Activated CD4-positive, alpha-beta T cell treated with anti-CD3 and anti-CD28 coated beads for 4 hours (primary cell): ENCODE measurements around the gene XPO6.
A peak's percentile ranks its signal among the peaks of the same experiment; 100 is the strongest.

ENCODE experiments used
- DNase-seq, 2 donors: peaks; one replicate each; pipeline ENCODE4 v3.0.0-alpha.2; 2020

XPO6 gene

GRCh38 chr16:28182183-28182582 is 29.6 kb downstream of the XPO6 start:
- DNase-seq, result peak; percentile 53 to 59

GRCh38 chr16:28181515-28181914 is 30.2 kb downstream of the XPO6 start:
- DNase-seq, result no peak

GRCh38 chr16:28180655-28181460 is 30.9 kb downstream of the XPO6 start:
- no peak for DNase-seq

- DNase-seq, result peak in 1 of 2 donors; percentile 26
Measured at GRCh38 chr16:28179354-28179753, 32.4 kb downstream of the XPO6 start.

- DNase-seq, result no peak
Measured at GRCh38 chr16:28175715-28176114, 36.0 kb downstream of the XPO6 start.

- no peak for DNase-seq
Measured at GRCh38 chr16:28172336-28172735, 39.4 kb downstream of the XPO6 start.

- no peak for DNase-seq
Measured at GRCh38 chr16:28171816-28172215, 39.9 kb downstream of the XPO6 start.

- peak; percentile 57 to 58 for DNase-seq
Measured at GRCh38 chr16:28168991-28169554, 42.7 kb downstream of the XPO6 start.

- DNase-seq, result no peak
Measured at GRCh38 chr16:28167730-28168129, 44.0 kb downstream of the XPO6 start.

- no peak for DNase-seq
Measured at GRCh38 chr16:28167221-28167620, 44.5 kb downstream of the XPO6 start.

- DNase-seq, result no peak
Measured at GRCh38 chr16:28166394-28167208, 45.2 kb downstream of the XPO6 start.

- DNase-seq, result no peak
Measured at GRCh38 chr16:28165598-28165997, 46.2 kb downstream of the XPO6 start.

- no peak for DNase-seq
Measured at GRCh38 chr16:28164140-28164539, 47.6 kb downstream of the XPO6 start.

GRCh38 chr16:28163699-28164098 is 48.1 kb downstream of the XPO6 start:
- no peak for DNase-seq

GRCh38 chr16:28162326-28162877 is 49.4 kb downstream of the XPO6 start:
- no peak for DNase-seq

GRCh38 chr16:28161626-28162025 is 50.1 kb downstream of the XPO6 start:
- DNase-seq, result no peak

GRCh38 chr16:28158136-28158535 is 53.6 kb downstream of the XPO6 start:
- no peak for DNase-seq

- no peak for DNase-seq
Measured at GRCh38 chr16:28156056-28156680, 55.6 kb downstream of the XPO6 start.

GRCh38 chr16:28155293-28155692 is 56.5 kb downstream of the XPO6 start:
- no peak for DNase-seq

GRCh38 chr16:28151180-28151579 is 60.6 kb downstream of the XPO6 start:
- DNase-seq, result no peak

- DNase-seq, result no peak
Measured at GRCh38 chr16:28149011-28149888, 62.5 kb downstream of the XPO6 start.

- no peak for DNase-seq
Measured at GRCh38 chr16:28146536-28146935, 65.2 kb downstream of the XPO6 start.
